ENCODE measurements around the gene MSS51.

DNA sequence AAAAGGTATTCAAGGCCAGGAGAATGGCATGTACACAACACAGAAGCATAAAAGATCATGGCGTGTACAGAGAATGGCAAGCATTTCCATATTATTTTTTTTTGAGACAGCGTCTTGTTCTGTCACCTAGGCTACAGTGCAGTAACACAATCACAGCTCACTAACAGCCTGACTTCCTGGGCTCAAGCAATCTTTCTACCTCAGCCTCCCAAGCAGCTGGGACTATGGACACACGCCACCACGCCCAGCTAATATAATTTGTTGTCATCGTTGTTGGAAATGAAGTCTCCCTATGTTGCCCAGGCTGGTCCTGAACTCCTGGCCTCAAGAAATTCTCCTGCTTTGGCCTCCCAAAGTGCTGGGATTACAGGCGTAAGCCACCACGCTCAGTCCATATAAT is 46.8 kb downstream of the MSS51 start:
- TF ChIP-seq CTCF (IDR thresholded peaks at IDR 0.05) (no peak), EP300 (IDR thresholded peaks at IDR 0.05) (no peak), POLR2A (IDR thresholded peaks at IDR 0.05) (no peak)

All from ovary (tissue), 3 donors.